HL-60 (cell line): Measurements from ENCODE around the gene MTNR1A.

Experiments used
- DNase-seq, 2 experiments: peaks; one replicate each; pipeline ENCODE4 v3.0.0-alpha.2; 2010 to 2020; ENCODE audit warnings: low read depth in 1 of 2, low spot score in 1 of 2
- H3K27ac ChIP-seq: fragments of 250-450 bp; sonication (Bioruptor Pico); replicated peaks from 2 replicates; pipeline ENCODE4 v1.5.1; 2020; ENCODE audit warnings: mild to moderate bottlenecking, moderate library complexity
- H3K27me3 ChIP-seq: fragments of 250-450 bp; sonication (Bioruptor Pico); 2 replicates; pipeline ENCODE4 v1.5.1; 2021; ENCODE audit warnings: mild to moderate bottlenecking, moderate library complexity; ENCODE audit not compliant: insufficient read depth, poor library complexity, severe bottlenecking
- H3K4me3 ChIP-seq: replicated peaks from 2 replicates; pipeline ENCODE4 v1.5.1; 2011; ENCODE audit warnings: mild to moderate bottlenecking, control low read depth, low read length; ENCODE audit not compliant: insufficient read depth
- CTCF ChIP-seq: IDR thresholded peaks from one replicate; pipeline ENCODE4 v1.5.1; 2011; ENCODE audit warnings: low read length, control low read depth, inconsistent platforms; ENCODE audit not compliant: insufficient read depth
- GABPA ChIP-seq: IDR thresholded peaks from 2 replicates; pipeline ENCODE4 v1.6.1; 2012; ENCODE audit warnings: low read depth
- POLR2AphosphoS5 ChIP-seq: IDR thresholded peaks from 2 replicates; pipeline ENCODE4 v1.6.1; 2012; ENCODE audit warnings: low read depth
- REST ChIP-seq: IDR thresholded peaks from 2 replicates; pipeline ENCODE4 v1.6.1; 2012; ENCODE audit warnings: low read depth; ENCODE audit not compliant: insufficient replicate concordance
- SPI1 ChIP-seq: IDR thresholded peaks from 2 replicates; pipeline ENCODE4 v1.6.1; 2012; ENCODE audit warnings: low read depth, mild to moderate bottlenecking, borderline replicate concordance

Gene MTNR1A

GRCh38 chr4:186483656-186484055, 71.7 kb downstream of the MTNR1A start:
- no peak overlapping the region for H3K27ac ChIP-seq
- H3K27me3 ChIP-seq: no peaks in the 10 kb centered on the region

More at GRCh38 chr4:186483656-186484055, 71.7 kb downstream of the MTNR1A start:
- TF ChIP-seq CTCF: no peak
- TF ChIP-seq REST: no peak
- TF ChIP-seq SPI1: no peak
- TF ChIP-seq GABPA: no peak
- no peak for TF ChIP-seq POLR2AphosphoS5
- DNase-seq: no peak
- H3K4me3 ChIP-seq: no peak overlapping the region
